Neural cell (in vitro differentiated cells): ENCODE measurements around the gene CCDC149. TPM values are rescaled to one million over a fixed set of nuclear protein-coding genes. Genes with fewer than 3 reads are reported as not detected.

Experiments
- H2AFZ ChIP-seq: fragments of 200-600, 300-800 bp; sonication (generic), shearing (Covaris generic); 2 replicates; pipeline ENCODE4 v1.6.0; 2014; ENCODE audit warnings: low read depth, mild to moderate bottlenecking, antibody characterized with exemption, low read length, moderate library complexity
- H3F3A ChIP-seq: fragments of 200-600 bp; shearing (Covaris generic); 2 replicates; pipeline ENCODE4 v1.6.1; 2016; ENCODE audit warnings: mild to moderate bottlenecking, moderate library complexity, mixed read lengths, antibody characterized with exemption, low read length; ENCODE audit not compliant: insufficient read depth, poor library complexity, severe bottlenecking
- H3K27ac ChIP-seq: fragments of 200-600, 300-800 bp; sonication (generic), shearing (Covaris generic); 2 replicates; pipeline ENCODE4 v1.5.1; 2014; ENCODE audit warnings: mild to moderate bottlenecking, low read length, moderate library complexity
- H3K27me3 ChIP-seq: fragments of 300-800, 200-600 bp; sonication (generic), shearing (Covaris generic); 2 replicates; pipeline ENCODE4 v1.6.0; 2014; ENCODE audit warnings: mild to moderate bottlenecking, low read depth, low read length, moderate library complexity; ENCODE audit not compliant: insufficient read depth
- H3K36me3 ChIP-seq: fragments of 300-800, 200-600 bp; sonication (generic), shearing (Covaris generic); 2 replicates; pipeline ENCODE4 v1.5.1; 2014; ENCODE audit warnings: mild to moderate bottlenecking, antibody characterized with exemption, low read length, moderate library complexity; ENCODE audit not compliant: insufficient read depth
- H3K4me2 ChIP-seq: fragments of 300-800, 200-600 bp; sonication (generic), shearing (Covaris generic); 2 replicates; pipeline ENCODE4 v1.6.0; 2014; ENCODE audit warnings: mild to moderate bottlenecking, low read length
- H3K4me3 ChIP-seq: fragments of 300-800, 200-600 bp; sonication (generic), shearing (Covaris generic); 2 replicates; pipeline ENCODE4 v1.5.1; 2014; ENCODE audit warnings: mild to moderate bottlenecking, low read length, moderate library complexity
- H3K79me2 ChIP-seq: fragments of 200-600 bp; shearing (Covaris generic); replicated peaks from 2 replicates; pipeline ENCODE4 v1.6.0; 2014; ENCODE audit warnings: mild to moderate bottlenecking, low read length, moderate library complexity; ENCODE audit not compliant: insufficient read depth
- H3K9ac ChIP-seq: fragments of 300-800, 200-600 bp; sonication (generic), shearing (Covaris generic); 2 replicates; pipeline ENCODE4 v1.6.1; 2016; ENCODE audit warnings: mild to moderate bottlenecking, low read length, mixed read lengths
- H3K9me2 ChIP-seq: fragments of 200-600 bp; shearing (Covaris generic); 2 replicates; pipeline ENCODE4 v1.6.1; 2016; ENCODE audit warnings: mild to moderate bottlenecking, low read length, mixed read lengths; ENCODE audit not compliant: insufficient read depth
- H3K9me3 ChIP-seq: fragments of 200-600, 300-800 bp; sonication (generic), shearing (Covaris generic); 2 replicates; pipeline ENCODE4 v1.6.1; 2016; ENCODE audit warnings: mild to moderate bottlenecking, mixed run types, low read length, moderate library complexity, mixed read lengths
- H4K20me1 ChIP-seq: fragments of 200-600 bp; shearing (Covaris generic); 2 replicates; pipeline ENCODE4 v1.6.1; 2016; ENCODE audit warnings: mild to moderate bottlenecking, mixed run types; ENCODE audit not compliant: insufficient read depth
- CTCF ChIP-seq: fragments of 450-650 bp; IDR thresholded peaks from 2 replicates; pipeline ENCODE4 v1.5.1; 2014; ENCODE audit warnings: antibody characterized with exemption, mild to moderate bottlenecking, moderate library complexity; ENCODE audit not compliant: poor library complexity, severe bottlenecking
- EP300 ChIP-seq: fragments of 450-650 bp; conservative IDR thresholded peaks from 2 replicates; pipeline ENCODE4 v1.6.1; 2014; ENCODE audit warnings: antibody characterized with exemption, mild to moderate bottlenecking, moderate library complexity; ENCODE audit not compliant: poor library complexity, severe bottlenecking
- EZH2 ChIP-seq: fragments of 200-600, 300-800 bp; shearing (Covaris generic), sonication (generic); IDR thresholded peaks from 2 replicates; pipeline ENCODE4 v1.6.1; 2014; ENCODE audit warnings: antibody characterized with exemption, low read length, borderline replicate concordance, mild to moderate bottlenecking; ENCODE audit not compliant: insufficient read depth, poor library complexity, severe bottlenecking
- MXI1 ChIP-seq: fragments of 450-650 bp; conservative IDR thresholded peaks from 2 replicates; pipeline ENCODE4 v1.6.1; 2014; ENCODE audit warnings: antibody characterized with exemption, mild to moderate bottlenecking; ENCODE audit not compliant: poor library complexity, severe bottlenecking
- POLR2AphosphoS5 ChIP-seq: IDR thresholded peaks from 2 replicates; pipeline ENCODE4 v1.6.1; 2012
- RAD21 ChIP-seq: fragments of 450-650 bp; conservative IDR thresholded peaks from 2 replicates; pipeline ENCODE4 v1.6.1; 2014; ENCODE audit warnings: antibody characterized with exemption, mild to moderate bottlenecking, moderate library complexity
- SMC3 ChIP-seq: fragments of 450-650 bp; conservative IDR thresholded peaks from 2 replicates; pipeline ENCODE4 v1.6.1; 2014; ENCODE audit warnings: antibody characterized with exemption, mild to moderate bottlenecking, moderate library complexity; ENCODE audit not compliant: poor library complexity
- TAF1 ChIP-seq: IDR thresholded peaks from 2 replicates; pipeline ENCODE4 v1.6.1; 2012; ENCODE audit warnings: low read depth
- polyA plus RNA-seq: library from polyadenylated mRNA; depleted of rRNA; stranded (reverse); fragments of >200 nt; gene quantifications from 2 replicates; pipeline ENCODE4 v1.2.3, GENCODE V29; 2014
- TF ChIP-seq, protein P1 (sequence below): IDR thresholded peaks from 2 replicates; pipeline ENCODE4 v1.6.1; 2012; ENCODE audit warnings: borderline replicate concordance

The CCDC149 gene
- polyA plus RNA-seq, 1 donor from 2014 or later, result 6.6 TPM

GRCh38 chr4:24835696-24836095, 77.1 kb downstream of the CCDC149 start:
- no peak overlapping the region for H3K4me3 ChIP-seq
- H4K20me1 ChIP-seq, result no peaks in the 10 kb centered on the region
- TF ChIP-seq EZH2 (no peak), TAF1 (no peak), CTCF (no peak), POLR2AphosphoS5 (no peak), SMC3 (no peak), EP300 (no peak), MXI1 (no peak), RAD21 (no peak)
- TF ChIP-seq, protein P1, sequence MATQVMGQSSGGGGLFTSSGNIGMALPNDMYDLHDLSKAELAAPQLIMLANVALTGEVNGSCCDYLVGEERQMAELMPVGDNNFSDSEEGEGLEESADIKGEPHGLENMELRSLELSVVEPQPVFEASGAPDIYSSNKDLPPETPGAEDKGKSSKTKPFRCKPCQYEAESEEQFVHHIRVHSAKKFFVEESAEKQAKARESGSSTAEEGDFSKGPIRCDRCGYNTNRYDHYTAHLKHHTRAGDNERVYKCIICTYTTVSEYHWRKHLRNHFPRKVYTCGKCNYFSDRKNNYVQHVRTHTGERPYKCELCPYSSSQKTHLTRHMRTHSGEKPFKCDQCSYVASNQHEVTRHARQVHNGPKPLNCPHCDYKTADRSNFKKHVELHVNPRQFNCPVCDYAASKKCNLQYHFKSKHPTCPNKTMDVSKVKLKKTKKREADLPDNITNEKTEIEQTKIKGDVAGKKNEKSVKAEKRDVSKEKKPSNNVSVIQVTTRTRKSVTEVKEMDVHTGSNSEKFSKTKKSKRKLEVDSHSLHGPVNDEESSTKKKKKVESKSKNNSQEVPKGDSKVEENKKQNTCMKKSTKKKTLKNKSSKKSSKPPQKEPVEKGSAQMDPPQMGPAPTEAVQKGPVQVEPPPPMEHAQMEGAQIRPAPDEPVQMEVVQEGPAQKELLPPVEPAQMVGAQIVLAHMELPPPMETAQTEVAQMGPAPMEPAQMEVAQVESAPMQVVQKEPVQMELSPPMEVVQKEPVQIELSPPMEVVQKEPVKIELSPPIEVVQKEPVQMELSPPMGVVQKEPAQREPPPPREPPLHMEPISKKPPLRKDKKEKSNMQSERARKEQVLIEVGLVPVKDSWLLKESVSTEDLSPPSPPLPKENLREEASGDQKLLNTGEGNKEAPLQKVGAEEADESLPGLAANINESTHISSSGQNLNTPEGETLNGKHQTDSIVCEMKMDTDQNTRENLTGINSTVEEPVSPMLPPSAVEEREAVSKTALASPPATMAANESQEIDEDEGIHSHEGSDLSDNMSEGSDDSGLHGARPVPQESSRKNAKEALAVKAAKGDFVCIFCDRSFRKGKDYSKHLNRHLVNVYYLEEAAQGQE, result no peak
- H3K27me3 ChIP-seq, result no peaks in the 10 kb centered on the region
- no peaks in the 10 kb centered on the region for H3F3A ChIP-seq
- H3K9me3 ChIP-seq, result no peaks in the 10 kb centered on the region
- no peaks in the 10 kb centered on the region for H3K79me2 ChIP-seq
- no peak overlapping the region for H3K9ac ChIP-seq
- no peak overlapping the region for H3K4me2 ChIP-seq
- H2AFZ ChIP-seq, result no peak overlapping the region
- H3K9me2 ChIP-seq, result no peaks in the 10 kb centered on the region
- no peak overlapping the region for H3K27ac ChIP-seq
- peaks cover 4% of the 10 kb centered on the region for H3K36me3 ChIP-seq

DNA sequence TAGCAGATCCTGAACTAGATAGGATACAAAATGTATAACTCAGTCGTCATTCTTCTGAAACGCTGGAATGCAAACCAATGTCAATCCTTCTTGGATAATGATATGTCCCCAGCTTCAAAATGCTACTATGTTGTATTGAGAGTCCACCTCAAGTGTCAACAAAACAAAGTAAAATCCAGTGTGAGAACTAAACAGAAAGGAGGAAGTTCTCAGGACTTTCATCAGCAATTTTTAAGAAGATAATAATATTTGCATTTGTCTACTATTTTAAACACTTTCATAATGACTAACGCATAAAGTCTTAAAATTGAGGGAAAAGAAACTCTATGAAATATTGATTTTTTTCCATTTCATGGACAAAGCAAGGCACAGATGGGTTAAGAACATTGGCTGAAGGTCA, 81.2 kb downstream of the CCDC149 start:
- H3K9me3 ChIP-seq, result no peaks in the 10 kb centered on the region
- H3K36me3 ChIP-seq, result no peaks in the 10 kb centered on the region
- H3K79me2 ChIP-seq, result no peaks in the 10 kb centered on the region
- no peaks in the 10 kb centered on the region for H3F3A ChIP-seq
- H3K4me3 ChIP-seq, result no peak overlapping the region
- H3K9me2 ChIP-seq, result no peaks in the 10 kb centered on the region
- H3K27ac ChIP-seq, result no peak overlapping the region
- H3K4me2 ChIP-seq, result no peak overlapping the region
- no peak overlapping the region for H2AFZ ChIP-seq
- no peak overlapping the region for H3K9ac ChIP-seq
- no peaks in the 10 kb centered on the region for H3K27me3 ChIP-seq
- H4K20me1 ChIP-seq, result no peaks in the 10 kb centered on the region
- TF ChIP-seq CTCF (no peak), SMC3 (no peak), EZH2 (no peak), RAD21 (no peak), EP300 (no peak)
